Transverse colon (tissue), 4 donors: ENCODE results near the gene ZNF213. TPM values are rescaled to one million over a fixed set of nuclear protein-coding genes. Genes with fewer than 3 reads are reported as not detected.

ENCODE experiments used
- DNase-seq: peaks from one replicate; pipeline ENCODE4 v3.0.0-alpha.2; 2019
- H3K27ac ChIP-seq, 4 donors: fragments of 200-600 bp; sonication (generic); 2 replicates each; pipeline ENCODE4 v1.5.1; 2016 to 2018; ENCODE audit warnings: inconsistent platforms in 4 of 4
- H3K27me3 ChIP-seq: fragments of 200-600 bp; sonication (generic); 2 replicates; pipeline ENCODE4 v1.5.1; 2017; ENCODE audit warnings: inconsistent platforms
- H3K36me3 ChIP-seq, 4 donors: fragments of 200-600 bp; sonication (generic); 2 replicates each; pipeline ENCODE4 v1.5.1; 2017 to 2019; ENCODE audit warnings: inconsistent platforms in 4 of 4
- H3K4me1 ChIP-seq, 4 donors: fragments of 200-600 bp; sonication (generic); 2 replicates each; pipeline ENCODE4 v1.5.1; 2017 to 2020; ENCODE audit warnings: inconsistent platforms in 4 of 4
- H3K4me3 ChIP-seq, 4 donors: fragments of 200-600 bp; sonication (generic); 1 replicate in 1 of 4; 2 replicates in 3 of 4; pipeline versions ENCODE4 v1.5.1 to v1.6.1; 2017 to 2019; ENCODE audit warnings: inconsistent platforms in 4 of 4
- H3K9me3 ChIP-seq, 2 donors: fragments of 200-600 bp; sonication (generic); 2 replicates each; pipeline ENCODE4 v1.5.1; 2017 to 2019; ENCODE audit warnings: inconsistent platforms in 2 of 2
- CTCF ChIP-seq, 5 experiments: fragments of 200-600 bp in 3 of 5; fragments of 450-650 bp in 2 of 5; sonication (generic) in 3 of 5; IDR thresholded peaks; 1 replicate in 2 of 5; 2 replicates in 3 of 5; pipeline ENCODE4 v1.5.1; 2016 to 2017; ENCODE audit warnings: antibody characterized with exemption in 5 of 5, inconsistent platforms in 3 of 5, mild to moderate bottlenecking in 2 of 5, moderate library complexity in 1 of 5
- EP300 ChIP-seq: sonication (generic); formaldehyde crosslinking; IDR thresholded peaks from one replicate; pipeline ENCODE4 v1.6.1; 2017; ENCODE audit warnings: antibody characterized with exemption, low read depth
- POLR2A ChIP-seq: fragments of 450-650 bp; IDR thresholded peaks from one replicate; pipeline ENCODE4 v1.6.1; 2016; ENCODE audit warnings: antibody characterized with exemption, mild to moderate bottlenecking, moderate library complexity
- POLR2AphosphoS5 ChIP-seq, 3 donors: sonication (generic); formaldehyde crosslinking; IDR thresholded peaks; one replicate each; pipeline ENCODE4 v1.6.1; 2016; ENCODE audit warnings: antibody characterized with exemption in 3 of 3
- WGBS, 2 donors: methylation state at CpG; one replicate each; pipeline ENCODE4 v1.1.5; 2018; ENCODE audit warnings: low coverage in 1 of 2; 5-methylcytosine and 5-hydroxymethylcytosine counted together
- in situ Hi-C, 4 donors: fragments of 200-750 bp; cut with MboI; loops; one replicate each; pipeline versions ENCODE4 v1.15.0 to v1.15.1; 2017; ENCODE audit warnings: low sequenced_read_pairs in 3 of 4, low pct_ligation_motif_present in 1 of 4, low pct_unique_long_range_greater_than_20kb in 1 of 4
- intact Hi-C: fragments of 100-400 bp; cut with DNase I; formaldehyde crosslinking; loops from one replicate; pipeline ENCODE4 v1.15.1; 2023; ENCODE audit warnings: low total_unique reads
- total RNA-seq, 4 donors: library from RNA; depleted of rRNA; stranded (reverse); fragments of >200 nt; gene quantifications; one replicate each; pipeline ENCODE4 v1.1.0, GENCODE V29; 2016

The ZNF213 gene
- total RNA-seq, 4 donors from 2014 or later: 12.1 to 64.3 (median 16.1) TPM

GRCh38 chr16:3095869-3096268 lies 39.0 kb upstream of the ZNF213 start:
- Histone ChIP-seq H3K36me3 (no peaks in the 10 kb centered on the region), H3K9me3 (no peaks in the 10 kb centered on the region), H3K4me3 (no peak overlapping the region), H3K27me3 (peaks cover 29% of the 10 kb centered on the region), H3K4me1 (peaks cover 4 to 15% (median 8%) of the 10 kb centered on the region in 4 donors), H3K27ac (no peak overlapping the region)
- peak in 4 of 5 experiments; percentile 19 to 40 (median 26) for TF ChIP-seq CTCF (IDR thresholded peaks at IDR 0.05)
- no peak for TF ChIP-seq EP300
- in situ Hi-C loops (no loop called here), intact Hi-C loops (no loop called here)
- DNase-seq: peak; percentile 51
- WGBS, 2 donors: 24% methylated on average over 4 of the region's 4 CpGs; no CpG with 5 or more reads in 1 of the 2 donors

- Histone ChIP-seq H3K27me3 (peaks cover 29% of the 10 kb centered on the region), H3K27ac (no peak overlapping the region), H3K36me3 (no peaks in the 10 kb centered on the region), H3K4me3 (no peak overlapping the region), H3K4me1 (peaks cover 4 to 16% (median 10%) of the 10 kb centered on the region in 4 donors), H3K9me3 (no peaks in the 10 kb centered on the region)
- TF ChIP-seq CTCF (IDR thresholded peaks at IDR 0.05): no peak
- TF ChIP-seq EP300: no peak
- TF ChIP-seq POLR2A: no peak
- no peak for TF ChIP-seq POLR2AphosphoS5 (IDR thresholded peaks at IDR 0.05)
- DNase-seq: no peak
- 80% methylated on average over 6 of the region's 6 CpGs; no CpG with 5 or more reads in 1 of the 2 donors for WGBS, 2 donors
- intact Hi-C loops (no loop called here), in situ Hi-C loops (no loop called here)
Observed at GRCh38 chr16:3096362-3096761, 38.5 kb upstream of the ZNF213 start.

- Histone ChIP-seq H3K36me3 (no peaks in the 10 kb centered on the region), H3K4me3 (no peak overlapping the region), H3K9me3 (no peaks in the 10 kb centered on the region), H3K4me1 (peaks cover 4 to 16% (median 10%) of the 10 kb centered on the region in 4 donors), H3K27me3 (peaks cover 24% of the 10 kb centered on the region), H3K27ac (no peak overlapping the region)
- TF ChIP-seq POLR2AphosphoS5 (IDR thresholded peaks at IDR 0.05) (no peak), EP300 (no peak), CTCF (IDR thresholded peaks at IDR 0.05) (no peak), POLR2A (no peak)
- in situ Hi-C loops (no loop called here), intact Hi-C loops (no loop called here)
- DNase-seq: no peak
- WGBS, 2 donors: 57% methylated on average over 8 of the region's 8 CpGs; no CpG with 5 or more reads in 1 of the 2 donors
Observed at GRCh38 chr16:3097266-3097665, 37.6 kb upstream of the ZNF213 start.

- intact Hi-C loops (no loop called here), in situ Hi-C loops (no loop called here)
- Histone ChIP-seq H3K36me3 (no peaks in the 10 kb centered on the region), H3K9me3 (no peaks in the 10 kb centered on the region), H3K27me3 (peaks cover 19% of the 10 kb centered on the region), H3K4me3 (peak within 1 kb of the TSS in 2 of 4 donors; percentile 7 to 34), H3K4me1 (peaks cover 4 to 16% (median 10%) of the 10 kb centered on the region in 4 donors), H3K27ac (peak within 1 kb of the TSS in 2 of 4 donors; percentile 22 to 32)
- WGBS, 2 donors: 40 to 52% methylated on average over 1 to 21 of the region's 21 CpGs
- TF ChIP-seq EP300: no peak
- no peak for TF ChIP-seq CTCF (IDR thresholded peaks at IDR 0.05)
- TF ChIP-seq POLR2AphosphoS5 (IDR thresholded peaks at IDR 0.05): no peak
- TF ChIP-seq POLR2A: no peak
- no peak for DNase-seq
Observed at GRCh38 chr16:3098459-3099394, 36.1 kb upstream of the ZNF213 start, which contains the start of gene ZSCAN10. ZSCAN10 (minus strand) TSS chr16:3099294; CDS start chr16:3092937, 6,357 bp downstream.
